Lower lobe of right lung (tissue), 2 donors: ENCODE data around the gene PCDHB16. TPM values are rescaled to one million over a fixed set of nuclear protein-coding genes. Genes with fewer than 3 reads are reported as not detected.
"Not testable (repeated sequence)": the region's sequence is repeated elsewhere in the genome, so short reads cannot be mapped to it uniquely, and the experiment has no call there.

Experiments used
- ATAC-seq, 2 donors: fragments of 200-7000 bp; cut with Tn5 transposase; one replicate each; pipeline ENCODE4 v1.9.1; 2020 to 2022; ENCODE audit warnings: mild to moderate bottlenecking in 2 of 2, moderate library complexity in 2 of 2
- DNase-seq: peaks from one replicate; pipeline ENCODE4 v3.0.0-alpha.2; 2020
- H3K27ac ChIP-seq: fragments of 200-600 bp; one replicate; pipeline ENCODE4 v1.8.0; 2022
- H3K27me3 ChIP-seq: fragments of 200-600 bp; one replicate; pipeline ENCODE4 v1.8.0; 2022; ENCODE audit warnings: low read depth
- H3K36me3 ChIP-seq: fragments of 200-600 bp; one replicate; pipeline ENCODE4 v1.8.0; 2022; ENCODE audit warnings: mild to moderate bottlenecking
- H3K4me1 ChIP-seq: fragments of 200-600 bp; one replicate; pipeline ENCODE4 v1.8.0; 2022
- H3K4me3 ChIP-seq: fragments of 200-600 bp; one replicate; pipeline ENCODE4 v1.8.0; 2022; ENCODE audit warnings: mild to moderate bottlenecking
- H3K9me3 ChIP-seq: fragments of 200-600 bp; one replicate; pipeline ENCODE4 v1.8.0; 2022
- CTCF ChIP-seq: fragments of 200-600 bp; IDR thresholded peaks from one replicate; pipeline ENCODE4 v1.8.0; 2022; ENCODE audit warnings: antibody characterized with exemption, mild to moderate bottlenecking
- intact Hi-C: fragments of 100-400 bp; cut with DNase I; formaldehyde crosslinking; loops from one replicate; pipeline ENCODE4 v1.11.0; 2022
- total RNA-seq: library from RNA; stranded (reverse); fragmentation: NEBNext Ultra II Directional; extraction: Animal tissue kit (Norgen Biotek cat#: 25700); gene quantifications from one replicate; pipeline ENCODE4 v1.2.1, GENCODE V29; 2021
- donor health status: DM: no; HTN: yes; CAD: no; lungs with severe emphysema.

PCDHB16 gene
- total RNA-seq, 1 donor from 2014 or later = 2.6 TPM

GRCh38 chr5:141172381-141173204 is 9.6 kb upstream of the PCDHB16 start, which contains the start of gene PCDHB7:
TSS of gene PCDHB7 (plus strand) at chr5:141172644. CDS start at chr5:141172836, 192 bp downstream.
- ATAC-seq (no peak), DNase-seq (no peak)
- Histone ChIP-seq H3K4me1 (no peaks in the 10 kb centered on the region), H3K4me3 (peak within 1 kb of the TSS; percentile 13), H3K27ac (no peak within 1 kb of the TSS), H3K27me3 (peaks cover 26% of the 10 kb centered on the region), H3K9me3 (peaks cover 18% of the 10 kb centered on the region), H3K36me3 (no peaks in the 10 kb centered on the region)
- intact Hi-C loops = no loop called here
- peak; percentile 39 for TF ChIP-seq CTCF

- H3K27ac ChIP-seq, H3K36me3 ChIP-seq, H3K4me1 ChIP-seq, DNase-seq, intact Hi-C loops, ATAC-seq, H3K4me3 ChIP-seq: not testable (repeated sequence)
- Histone ChIP-seq H3K27me3 (peaks cover 25% of the 10 kb centered on the region), H3K9me3 (peaks cover 28% of the 10 kb centered on the region)
Observed at GRCh38 chr5:141174291-141175104, 7.7 kb upstream of the PCDHB16 start.

- peaks cover 25% of the 10 kb centered on the region for H3K27me3 ChIP-seq
Observed at GRCh38 chr5:141175933-141176332, 6.3 kb upstream of the PCDHB16 start.

GRCh38 chr5:141177577-141178191 is 4.5 kb upstream of the PCDHB16 start, which contains the start of gene PCDHB8:
TSS of gene PCDHB8 (plus strand) at chr5:141177790. CDS start at chr5:141178035, 245 bp downstream.
- H3K4me1 ChIP-seq, H3K4me3 ChIP-seq, H3K27ac ChIP-seq, intact Hi-C loops, H3K36me3 ChIP-seq, DNase-seq: not testable (repeated sequence)
- Histone ChIP-seq H3K27me3 (peaks cover 27% of the 10 kb centered on the region), H3K9me3 (peaks cover 30% of the 10 kb centered on the region)
- peak in 1 of 2 donors; percentile 48 for ATAC-seq
- TF ChIP-seq CTCF = peak; percentile 10

More at GRCh38 chr5:141175933-141176332, 6.3 kb upstream of the PCDHB16 start:
- Histone ChIP-seq H3K36me3 (no peaks in the 10 kb centered on the region), H3K27ac (no peak overlapping the region), H3K4me1 (no peaks in the 10 kb centered on the region), H3K9me3 (peaks cover 28% of the 10 kb centered on the region), H3K4me3 (no peak overlapping the region)
- no peak for DNase-seq
- intact Hi-C loops = no loop called here
- no peak for TF ChIP-seq CTCF
- ATAC-seq = no peak

GRCh38 chr5:141179371-141179770 is 2.8 kb upstream of the PCDHB16 start:
- H3K9me3 ChIP-seq = peaks cover 39% of the 10 kb centered on the region
- intact Hi-C loops, H3K36me3 ChIP-seq, H3K4me1 ChIP-seq, H3K4me3 ChIP-seq, H3K27ac ChIP-seq, ATAC-seq, DNase-seq: not testable (repeated sequence)
- H3K27me3 ChIP-seq = peaks cover 28% of the 10 kb centered on the region

GRCh38 chr5:141179876-141180275 is 2.3 kb upstream of the PCDHB16 start:
- H3K36me3 ChIP-seq, H3K4me1 ChIP-seq, intact Hi-C loops, DNase-seq, H3K27ac ChIP-seq, ATAC-seq, H3K4me3 ChIP-seq: not testable (repeated sequence)
- Histone ChIP-seq H3K27me3 (peaks cover 24% of the 10 kb centered on the region), H3K9me3 (peaks cover 39% of the 10 kb centered on the region)
